ENCODE results near the gene SIDT1.

The SIDT1 gene

DNA sequence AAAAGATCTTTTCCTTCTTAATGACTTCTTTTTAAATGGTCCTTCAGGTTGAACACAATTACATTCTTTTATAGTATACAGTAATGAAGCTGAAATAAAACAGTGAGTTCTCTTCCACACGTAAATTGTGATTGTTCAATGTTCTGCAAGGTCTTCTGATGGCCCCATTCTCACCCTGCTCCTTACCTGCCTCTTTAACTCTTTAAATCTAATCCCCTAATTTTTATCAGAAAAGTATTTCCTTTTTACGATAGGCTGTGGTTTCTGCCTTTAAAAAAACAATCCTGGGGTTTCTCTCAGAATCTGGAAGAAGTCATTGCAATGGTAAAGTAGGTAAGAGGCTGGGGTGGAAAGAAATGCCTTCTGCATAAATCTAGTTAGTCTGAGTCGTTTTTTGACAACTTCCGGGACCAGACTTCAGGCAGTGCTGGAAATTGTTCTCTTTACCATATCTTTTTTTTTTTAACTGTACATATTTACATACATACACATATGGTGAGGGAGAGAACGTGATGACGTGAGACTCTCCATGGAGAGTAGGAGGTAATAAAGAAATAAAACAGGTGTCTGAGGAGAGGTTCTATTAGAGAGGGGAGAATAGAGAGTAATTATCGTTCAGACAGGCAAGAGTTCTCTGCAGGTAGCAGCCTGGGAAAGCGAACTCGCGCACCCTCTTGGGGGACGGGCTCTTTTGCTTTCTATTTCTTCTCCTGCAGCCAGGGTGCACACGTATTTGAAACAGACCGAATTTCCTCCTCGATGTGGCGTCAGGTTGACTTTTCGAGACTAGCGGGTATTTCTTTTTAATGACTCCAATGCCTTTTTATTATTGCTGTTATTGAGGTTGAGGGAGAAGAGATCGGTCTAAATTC lies at the start of gene SIDT1:
Gene SIDT1 (plus strand): TSS at position 730 of the 872 bp plus-strand sequence. CDS start 467 bp downstream, outside the sequence.
- in situ Hi-C loops (cut with HindIII; ENCODE audit: low sequenced_read_pairs), result no loop called here

DNA sequence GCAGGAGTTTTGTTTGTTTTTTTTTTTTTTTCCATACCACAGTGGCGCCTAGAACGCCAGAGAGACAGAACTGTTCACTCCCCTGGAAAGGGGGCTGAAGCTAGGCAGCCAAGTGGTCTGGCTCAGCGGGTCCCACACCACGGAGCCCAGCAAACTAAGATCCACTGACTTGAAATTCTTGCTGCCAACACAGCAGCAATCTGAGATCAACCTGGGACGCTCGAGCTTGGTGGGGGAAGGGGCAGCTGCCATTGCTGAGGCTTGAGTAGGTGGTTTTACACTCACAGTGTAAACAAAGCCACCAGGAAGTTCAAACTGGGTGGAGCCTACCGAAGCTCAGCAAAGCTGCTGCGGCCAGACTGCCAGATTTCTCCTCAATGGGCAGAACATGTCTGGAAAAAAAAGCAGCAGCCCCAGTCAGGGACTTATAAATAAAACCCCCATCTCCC lies 47.2 kb upstream of the SIDT1 start:
- in situ Hi-C loops (cut with HindIII; ENCODE audit: low sequenced_read_pairs), result no loop called here

GRCh38 chr3:113495035-113495434 lies 37.3 kb upstream of the SIDT1 start:
- in situ Hi-C loops (cut with HindIII; ENCODE audit: low sequenced_read_pairs), result loop anchor here (5.0 kb wide), 2 partner anchors 48 to 82 kb away; no protein-coding TSS in a partner anchor

GRCh38 chr3:113496924-113497323 lies 35.4 kb upstream of the SIDT1 start:
- in situ Hi-C loops (cut with HindIII; ENCODE audit: low sequenced_read_pairs), result loop anchor here (5.0 kb wide), 2 partner anchors 50 to 80 kb away; no protein-coding TSS in a partner anchor

- in situ Hi-C loops (cut with HindIII; ENCODE audit: low sequenced_read_pairs), result loop anchor here (5.0 kb wide), 2 partner anchors 51 to 79 kb away; no protein-coding TSS in a partner anchor
Measured at GRCh38 chr3:113498221-113499005, 33.9 kb upstream of the SIDT1 start.

GRCh38 chr3:113499081-113499480 lies 33.3 kb upstream of the SIDT1 start:
- in situ Hi-C loops (cut with HindIII; ENCODE audit: low sequenced_read_pairs), result loop anchor here (5.0 kb wide), 2 partner anchors 52 to 78 kb away; no protein-coding TSS in a partner anchor

DNA sequence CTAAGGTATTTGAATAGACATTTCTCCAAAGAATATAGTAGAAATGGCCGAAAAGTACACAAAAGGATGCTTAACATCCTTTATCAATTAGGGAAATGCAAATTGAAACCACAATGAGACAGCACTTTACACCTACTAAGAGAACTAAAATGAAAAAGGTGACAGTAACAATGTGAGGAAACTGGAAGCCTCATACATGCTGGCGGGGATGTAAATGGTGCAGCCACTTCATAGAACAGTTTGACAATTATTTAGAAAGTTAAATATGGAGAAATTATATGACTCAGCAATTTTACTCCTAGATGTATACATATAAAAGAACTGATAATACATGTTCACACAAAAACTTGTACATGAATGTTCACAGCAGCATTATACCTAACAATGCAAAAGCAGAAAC lies 30.8 kb upstream of the SIDT1 start:
- in situ Hi-C loops (cut with HindIII; ENCODE audit: low sequenced_read_pairs), result no loop called here

GRCh38 chr3:113505867-113506266 lies 26.5 kb upstream of the SIDT1 start:
- in situ Hi-C loops (cut with HindIII; ENCODE audit: low sequenced_read_pairs), result no loop called here

DNA sequence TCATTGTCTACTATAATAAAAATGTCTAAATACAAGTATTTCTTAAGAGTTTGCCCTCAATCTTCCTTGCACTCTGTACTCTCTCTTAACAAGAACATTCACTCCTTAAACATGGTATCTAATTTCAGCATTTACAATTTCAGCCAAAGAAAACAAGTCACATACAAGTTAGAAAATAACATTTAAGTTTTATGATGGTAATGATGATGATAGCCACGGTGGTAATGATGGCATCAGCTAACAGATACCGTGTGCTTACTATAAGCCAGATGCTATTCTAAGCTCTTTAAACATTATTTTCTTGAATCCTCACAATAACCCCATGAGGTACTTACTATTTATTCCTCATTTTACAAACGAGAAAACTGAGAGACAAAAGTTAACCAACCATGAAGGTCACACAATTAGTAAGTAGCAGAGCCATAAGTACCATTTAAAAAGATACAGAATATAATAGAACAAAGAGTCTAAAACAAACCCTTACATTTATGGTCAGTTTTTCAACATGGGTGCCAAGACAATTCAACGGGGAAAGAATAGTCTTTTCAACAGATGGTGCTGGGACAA lies 24.8 kb upstream of the SIDT1 start:
- in situ Hi-C loops (cut with HindIII; ENCODE audit: low sequenced_read_pairs), result no loop called here

DNA sequence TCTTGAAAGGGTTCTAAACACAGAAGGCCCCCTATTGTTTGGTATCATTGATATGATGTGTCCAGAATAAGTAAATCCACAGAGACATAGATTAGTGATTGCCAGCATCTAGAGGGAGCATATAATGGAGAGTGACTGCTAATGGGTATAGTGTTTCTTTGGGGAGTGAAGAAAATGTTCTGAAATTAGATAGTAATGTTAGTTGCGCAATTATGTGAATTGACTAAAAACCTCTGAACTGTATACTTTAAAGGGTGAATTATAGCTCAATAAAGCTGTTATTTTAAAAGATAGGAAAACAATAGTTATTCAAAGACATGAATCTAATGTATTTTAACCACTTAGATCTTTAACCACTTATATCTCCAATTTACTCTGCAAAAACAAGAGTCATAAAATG lies 23.4 kb upstream of the SIDT1 start:
- in situ Hi-C loops (cut with HindIII; ENCODE audit: low sequenced_read_pairs), result no loop called here

GRCh38 chr3:113514265-113514769 lies 18.0 kb upstream of the SIDT1 start:
- in situ Hi-C loops (cut with HindIII; ENCODE audit: low sequenced_read_pairs), result no loop called here

- in situ Hi-C loops (cut with HindIII; ENCODE audit: low sequenced_read_pairs), result no loop called here
Measured at GRCh38 chr3:113516115-113516505, 16.2 kb upstream of the SIDT1 start.

DNA sequence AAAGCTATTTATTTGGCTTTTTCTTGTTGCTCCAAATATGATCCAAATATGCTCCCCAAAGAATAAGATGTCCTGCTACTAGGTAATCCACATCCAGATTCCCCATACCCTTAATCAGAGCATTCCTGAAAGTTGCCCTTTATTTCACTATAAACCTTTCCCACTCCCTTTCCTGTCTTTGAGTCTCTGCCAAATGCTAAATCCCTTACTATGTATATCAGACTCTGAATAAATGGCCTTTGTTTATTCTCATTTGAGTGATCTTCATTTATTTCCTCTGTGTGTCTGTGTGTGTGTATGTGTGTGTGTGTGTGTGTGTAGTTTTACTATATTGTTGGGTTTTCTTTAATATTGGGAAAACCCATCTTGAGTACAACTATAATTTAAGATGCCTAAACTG lies 10.4 kb upstream of the SIDT1 start:
- in situ Hi-C loops (cut with HindIII; ENCODE audit: low sequenced_read_pairs), result no loop called here

DNA sequence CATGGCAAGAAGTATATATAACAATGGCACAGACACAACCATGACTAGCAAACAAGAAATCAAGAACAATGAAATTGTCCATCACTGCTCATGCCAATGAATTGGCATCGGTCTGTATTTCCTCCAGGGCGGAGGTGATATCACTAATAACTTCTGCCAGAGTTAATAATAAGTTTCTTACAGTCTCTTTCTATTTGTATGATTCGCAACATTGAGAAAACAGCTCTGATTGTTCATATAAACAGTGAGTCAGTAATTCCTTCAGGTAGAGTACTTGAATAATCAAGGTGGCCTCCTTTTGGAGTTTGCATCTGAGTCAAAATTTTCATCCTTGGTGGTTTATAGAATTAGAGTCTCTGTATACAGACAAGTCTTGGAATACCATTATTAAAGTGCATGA lies 9.1 kb upstream of the SIDT1 start:
- in situ Hi-C loops (cut with HindIII; ENCODE audit: low sequenced_read_pairs), result no loop called here

- in situ Hi-C loops (cut with HindIII; ENCODE audit: low sequenced_read_pairs), result no loop called here
Measured at GRCh38 chr3:113532698-113533533, 561 bp downstream of the SIDT1 start.

DNA sequence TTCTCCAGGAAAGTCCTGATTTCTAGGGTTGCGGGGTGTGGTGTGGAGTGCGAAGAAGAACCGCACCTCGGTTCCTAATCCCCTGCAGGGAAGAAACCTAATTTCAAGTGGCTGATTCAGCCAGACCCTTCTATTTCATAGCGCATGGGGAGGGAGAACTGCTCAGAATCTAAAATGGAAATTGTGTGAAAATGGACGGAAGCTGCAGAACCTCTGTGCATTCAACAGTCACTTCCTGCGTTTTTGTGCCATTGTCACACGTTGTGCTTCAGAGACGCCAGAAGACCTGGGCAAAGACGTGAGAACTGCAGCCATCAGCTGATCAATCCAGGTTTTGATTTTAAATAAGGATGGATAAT lies 1.2 kb downstream of the SIDT1 start:
- in situ Hi-C loops (cut with HindIII; ENCODE audit: low sequenced_read_pairs), result no loop called here

GRCh38 chr3:113534365-113534764 lies 2.0 kb downstream of the SIDT1 start:
- in situ Hi-C loops (cut with HindIII; ENCODE audit: low sequenced_read_pairs), result no loop called here

DNA sequence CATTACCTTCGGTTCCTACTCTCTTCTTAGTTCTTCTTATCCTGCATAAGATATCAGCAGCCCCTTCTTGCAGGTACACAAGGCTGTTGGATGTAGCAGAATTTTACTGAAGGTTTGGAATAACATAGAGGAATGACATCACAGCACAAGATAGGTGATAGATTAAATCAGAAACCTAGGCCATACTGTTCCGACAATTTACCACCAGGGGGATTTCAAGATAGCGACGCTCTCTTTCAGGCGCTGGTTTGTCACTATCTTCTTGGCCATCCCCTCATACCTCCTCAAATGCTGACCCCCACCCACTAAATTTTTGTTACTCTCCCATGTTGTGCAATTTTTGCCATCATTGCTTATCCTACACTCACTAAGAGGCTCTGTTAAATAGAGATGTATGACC lies 3.5 kb downstream of the SIDT1 start:
- in situ Hi-C loops (cut with HindIII; ENCODE audit: low sequenced_read_pairs), result no loop called here

GRCh38 chr3:113536627-113537101 lies 4.3 kb downstream of the SIDT1 start:
- in situ Hi-C loops (cut with HindIII; ENCODE audit: low sequenced_read_pairs), result no loop called here

- in situ Hi-C loops (cut with HindIII; ENCODE audit: low sequenced_read_pairs), result no loop called here
Measured at GRCh38 chr3:113537155-113537554, 4.8 kb downstream of the SIDT1 start.

All from endothelial cell of hepatic sinusoid (primary cell).